CD4-positive, alpha-beta memory T cell (primary cell): ENCODE results near the gene CCDC158. TPM values are rescaled to one million over a fixed set of nuclear protein-coding genes. Genes with fewer than 3 reads are reported as not detected.
A peak's percentile ranks its signal among the peaks of the same experiment; 100 is the strongest.

Experiments
- CTCF ChIA-PET: fragments of 350-600 bp; sonication (Branson Sonifier 250); formaldehyde crosslinking; loops from one replicate; lab custom pipeline; 2021; ENCODE audit warnings: inconsistent platforms; ENCODE audit not compliant: partially characterized antibody; lab: Charles Lee
- POLR2A ChIA-PET: fragments of 350-600 bp; sonication (Branson Sonifier 250); formaldehyde crosslinking; loops from one replicate; lab custom pipeline; 2021; ENCODE audit not compliant: partially characterized antibody; lab: Charles Lee
- DNase-seq, 5 donors: peaks; one replicate each; pipeline versions ENCODE4 v3.0.0 to v3.0.0-alpha.2; 2020 to 2022; ENCODE audit warnings: mixed read lengths in 1 of 5
- H3K27ac ChIP-seq: one replicate; pipeline ENCODE4 v1.7.0; 2013; ENCODE audit warnings: low read depth, low read length
- H3K27me3 ChIP-seq: 2 replicates; pipeline ENCODE4 v1.7.0; 2013; ENCODE audit warnings: mild to moderate bottlenecking, low read length, moderate library complexity; ENCODE audit not compliant: insufficient read depth
- H3K36me3 ChIP-seq: 2 replicates; pipeline ENCODE4 v1.7.0; 2013; ENCODE audit warnings: mild to moderate bottlenecking, low read length, moderate library complexity; ENCODE audit not compliant: insufficient read depth
- H3K4me1 ChIP-seq: 2 replicates; pipeline ENCODE4 v1.7.0; 2013; ENCODE audit warnings: mild to moderate bottlenecking, low read length, moderate library complexity; ENCODE audit not compliant: insufficient read depth
- H3K4me3 ChIP-seq, 2 donors: one replicate each; pipeline ENCODE4 v1.7.0; 2013; ENCODE audit warnings: low read length in 2 of 2, mild to moderate bottlenecking in 1 of 2
- H3K9me3 ChIP-seq, 2 donors: one replicate each; pipeline ENCODE4 v1.7.0; 2013; ENCODE audit warnings: low read length in 2 of 2, control low read depth in 1 of 2; ENCODE audit not compliant: control insufficient read depth in 1 of 2
- H3K27ac Mint-ChIP-seq, 7 donors: one replicate each; pipeline ENCODE4 v1.8.0; 2020 to 2021; ENCODE audit warnings: mixed read lengths in 7 of 7, mild to moderate bottlenecking in 6 of 7, inconsistent platforms in 3 of 7, moderate library complexity in 3 of 7
- H3K27me3 Mint-ChIP-seq, 2 donors: one replicate each; pipeline ENCODE4 v1.8.0; 2020 to 2021; ENCODE audit warnings: mixed read lengths in 2 of 2
- H3K36me3 Mint-ChIP-seq, 2 donors: one replicate each; pipeline ENCODE4 v1.8.0; 2020 to 2021; ENCODE audit warnings: mixed read lengths in 2 of 2, inconsistent platforms in 1 of 2, mild to moderate bottlenecking in 1 of 2
- H3K4me1 Mint-ChIP-seq, 4 donors: one replicate each; pipeline ENCODE4 v1.8.0; 2020 to 2021; ENCODE audit warnings: mixed read lengths in 4 of 4, mild to moderate bottlenecking in 1 of 4
- H3K4me3 Mint-ChIP-seq, 8 donors: one replicate each; pipeline ENCODE4 v1.8.0; 2020 to 2021; ENCODE audit warnings: mixed read lengths in 8 of 8, mild to moderate bottlenecking in 7 of 8, moderate library complexity in 6 of 8, inconsistent platforms in 3 of 8
- H3K9me3 Mint-ChIP-seq, 8 donors: one replicate each; pipeline ENCODE4 v1.8.0; 2020 to 2021; ENCODE audit warnings: mixed read lengths in 8 of 8, mild to moderate bottlenecking in 5 of 8, inconsistent platforms in 3 of 8, moderate library complexity in 1 of 8
- intact Hi-C: fragments of 100-400 bp; cut with micrococcal nuclease; formaldehyde crosslinking; loops from one replicate; pipeline ENCODE4 v1.15.1; 2023
- polyA plus RNA-seq, 2 donors: library from polyadenylated mRNA; unstranded; fragments of 300-500 nt; fragmentation: Illumina TruSeq; gene quantifications; one replicate each; pipeline ENCODE4 v1.2.3, GENCODE V29; 2021
- total RNA-seq, 2 experiments: library from RNA; stranded (reverse); gene quantifications; one replicate each; pipeline ENCODE4 v1.2.3, GENCODE V29; 2021

The CCDC158 gene
- total and polyA plus RNA-seq, 4 experiments from 2014 or later: not detected

DNA sequence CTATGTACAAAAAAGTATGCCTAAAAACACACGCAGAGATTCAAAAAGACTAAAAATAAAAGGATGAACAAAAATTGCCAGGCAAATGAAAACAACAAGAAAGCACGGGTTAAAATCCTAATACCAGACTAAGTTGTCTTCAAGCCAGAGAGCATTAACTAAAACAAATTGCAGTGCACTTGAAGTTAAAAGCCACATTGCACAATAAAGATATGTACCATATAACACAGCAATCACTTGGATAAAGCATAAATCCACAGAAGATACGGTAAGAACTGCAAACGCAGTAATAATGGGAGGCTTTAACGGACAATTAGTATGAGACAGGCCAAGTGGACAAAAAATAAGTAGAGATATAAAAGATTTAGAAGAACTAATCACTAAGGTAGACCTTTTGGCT lies 14.9 kb downstream of the CCDC158 start:
- no peak overlapping the region for H3K4me3 Mint-ChIP-seq
- Histone ChIP-seq H3K36me3 (no peaks in the 10 kb centered on the region), H3K4me1 (no peaks in the 10 kb centered on the region), H3K9me3 (no peaks in the 10 kb centered on the region), H3K27ac (no peak overlapping the region), H3K27me3 (no peaks in the 10 kb centered on the region), H3K4me3 (no peak overlapping the region)
- no peak overlapping the region for H3K27ac Mint-ChIP-seq
- H3K36me3 Mint-ChIP-seq: no peaks in the 10 kb centered on the region
- H3K27me3 Mint-ChIP-seq: peaks cover 5 to 7% of the 10 kb centered on the region in 2 donors
- intact Hi-C loops: no loop called here
- DNase-seq: no peak
- ChIA-PET CTCF (no interaction called here), POLR2A (no interaction called here)
- peaks cover 0 to 5% (median 2%) of the 10 kb centered on the region in 4 donors for H3K4me1 Mint-ChIP-seq
- H3K9me3 Mint-ChIP-seq: peaks cover 0 to 2% (median 0%) of the 10 kb centered on the region in 8 donors

- Mint-ChIP-seq H3K27me3 (peaks cover 7 to 8% of the 10 kb centered on the region in 2 donors), H3K4me3 (no peak overlapping the region), H3K9me3 (peaks cover 2 to 7% (median 5%) of the 10 kb centered on the region in 8 donors), H3K4me1 (no peaks in the 10 kb centered on the region), H3K27ac (no peak overlapping the region), H3K36me3 (no peaks in the 10 kb centered on the region)
- H3K4me3 ChIP-seq: no peak overlapping the region
- H3K9me3 ChIP-seq: no peaks in the 10 kb centered on the region
- H3K27ac ChIP-seq: no peak overlapping the region
- DNase-seq: no peak
- H3K4me1 ChIP-seq: no peaks in the 10 kb centered on the region
- H3K27me3 ChIP-seq: no peaks in the 10 kb centered on the region
- no peaks in the 10 kb centered on the region for H3K36me3 ChIP-seq
- CTCF ChIA-PET: no interaction called here
- POLR2A ChIA-PET: no interaction called here
- intact Hi-C loops: no loop called here
These were observed 19.3 kb downstream of the CCDC158 start for GRCh38 chr4:76401654-76402053.

DNA sequence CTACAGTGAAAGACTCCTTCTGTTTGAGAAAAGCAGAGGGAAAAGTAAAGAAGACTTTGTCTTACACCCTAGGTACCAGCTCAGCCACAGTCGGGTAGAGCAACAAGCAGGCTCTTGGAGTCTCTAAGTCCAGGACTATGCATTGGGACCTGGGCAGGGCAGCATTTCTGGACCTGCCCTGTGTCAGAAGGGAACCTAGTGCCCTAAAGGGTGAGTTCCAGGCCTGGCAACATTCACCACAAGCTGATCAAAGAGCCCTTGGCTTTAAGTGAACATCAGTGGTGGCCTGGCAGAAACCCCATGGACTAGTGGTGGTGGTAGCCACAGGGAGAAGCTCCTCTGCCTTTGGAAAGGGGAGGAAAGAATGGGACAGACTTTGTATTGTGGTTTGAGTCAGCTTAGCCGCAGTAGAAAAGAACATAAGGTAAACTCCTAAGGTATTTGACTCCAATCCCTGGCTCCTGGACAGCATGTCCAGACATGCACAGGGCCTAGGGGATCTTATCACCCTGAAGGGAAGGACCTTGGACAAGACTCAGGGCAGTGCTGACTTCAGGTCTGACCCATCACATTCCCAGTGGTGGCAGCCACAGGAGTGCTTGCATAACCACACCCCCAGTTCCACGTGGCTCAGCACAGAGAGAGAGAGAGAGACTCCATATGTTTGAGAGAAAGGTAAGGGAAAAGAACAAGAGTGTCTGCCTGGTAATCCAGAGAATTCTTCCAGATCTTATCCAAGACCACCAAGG lies 32.6 kb downstream of the CCDC158 start:
- no peaks in the 10 kb centered on the region for H3K9me3 ChIP-seq
- no peaks in the 10 kb centered on the region for H3K36me3 ChIP-seq
- intact Hi-C loops: no loop called here
- H3K36me3 Mint-ChIP-seq: no peaks in the 10 kb centered on the region
- H3K27me3 Mint-ChIP-seq: peaks cover 19 to 22% of the 10 kb centered on the region in 2 donors
- peaks cover 6 to 26% (median 21%) of the 10 kb centered on the region in 8 donors for H3K9me3 Mint-ChIP-seq
- no peaks in the 10 kb centered on the region for H3K4me1 Mint-ChIP-seq
- DNase-seq: no peak
- CTCF ChIA-PET: interaction anchor here (0.7 to 2.1 kb wide), 2 partner anchors 11 to 22 kb away, joined by 3 to 11 read pairs; no protein-coding TSS in a partner anchor
- H3K27ac ChIP-seq: no peak overlapping the region
- H3K27me3 ChIP-seq: no peaks in the 10 kb centered on the region
- H3K4me3 Mint-ChIP-seq: no peak overlapping the region
- no peak overlapping the region for H3K4me3 ChIP-seq
- POLR2A ChIA-PET: no interaction called here
- no peaks in the 10 kb centered on the region for H3K4me1 ChIP-seq
- H3K27ac Mint-ChIP-seq: no peak overlapping the region

- H3K4me3 ChIP-seq: no peak overlapping the region
- no peak overlapping the region for H3K27ac ChIP-seq
- CTCF ChIA-PET: interaction anchor here (1.3 kb wide), 1 partner anchor 207 kb away, joined by 3 read pairs; no protein-coding TSS in a partner anchor
- H3K4me1 Mint-ChIP-seq: no peaks in the 10 kb centered on the region
- no peaks in the 10 kb centered on the region for H3K9me3 ChIP-seq
- no peaks in the 10 kb centered on the region for H3K4me1 ChIP-seq
- no peaks in the 10 kb centered on the region for H3K27me3 ChIP-seq
- H3K36me3 Mint-ChIP-seq: no peaks in the 10 kb centered on the region
- peaks cover 4 to 25% (median 19%) of the 10 kb centered on the region in 8 donors for H3K9me3 Mint-ChIP-seq
- no peak overlapping the region for H3K27ac Mint-ChIP-seq
- peaks cover 17 to 22% of the 10 kb centered on the region in 2 donors for H3K27me3 Mint-ChIP-seq
- intact Hi-C loops: no loop called here
- POLR2A ChIA-PET: no interaction called here
- H3K4me3 Mint-ChIP-seq: no peak overlapping the region
- no peaks in the 10 kb centered on the region for H3K36me3 ChIP-seq
- DNase-seq: no peak
These were observed 34.2 kb downstream of the CCDC158 start for GRCh38 chr4:76386566-76387305.

DNA sequence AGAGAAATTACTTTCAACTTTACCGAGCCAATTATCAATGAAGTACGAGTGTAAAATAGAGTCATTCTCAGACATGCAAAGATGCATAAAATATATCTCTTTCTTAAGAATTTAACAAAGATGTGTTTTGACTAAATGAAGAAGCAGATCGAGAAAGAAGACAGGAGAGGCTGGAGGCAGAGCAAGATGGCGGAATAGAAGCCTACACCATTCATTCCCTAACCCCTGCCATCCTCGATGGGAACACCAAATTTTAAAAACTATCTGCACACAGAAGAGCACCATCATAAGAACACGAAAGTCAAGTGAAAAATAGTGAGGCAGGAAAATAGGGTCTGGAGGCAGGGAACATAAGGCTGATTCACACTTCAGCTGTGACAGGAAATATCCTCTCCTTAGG lies 35.0 kb downstream of the CCDC158 start:
- Histone ChIP-seq H3K9me3 (no peaks in the 10 kb centered on the region), H3K27me3 (no peaks in the 10 kb centered on the region), H3K27ac (no peak overlapping the region), H3K4me1 (no peaks in the 10 kb centered on the region), H3K36me3 (no peaks in the 10 kb centered on the region), H3K4me3 (no peak overlapping the region)
- Mint-ChIP-seq H3K36me3 (no peaks in the 10 kb centered on the region), H3K9me3 (peaks cover 4 to 25% (median 18%) of the 10 kb centered on the region in 8 donors), H3K4me1 (no peaks in the 10 kb centered on the region), H3K4me3 (no peak overlapping the region), H3K27ac (peak overlapping the region in 1 of 7 donors; percentile 8), H3K27me3 (peaks cover 17 to 22% of the 10 kb centered on the region in 2 donors)
- ChIA-PET CTCF (no interaction called here), POLR2A (no interaction called here)
- intact Hi-C loops: no loop called here
- DNase-seq: no peak

DNA sequence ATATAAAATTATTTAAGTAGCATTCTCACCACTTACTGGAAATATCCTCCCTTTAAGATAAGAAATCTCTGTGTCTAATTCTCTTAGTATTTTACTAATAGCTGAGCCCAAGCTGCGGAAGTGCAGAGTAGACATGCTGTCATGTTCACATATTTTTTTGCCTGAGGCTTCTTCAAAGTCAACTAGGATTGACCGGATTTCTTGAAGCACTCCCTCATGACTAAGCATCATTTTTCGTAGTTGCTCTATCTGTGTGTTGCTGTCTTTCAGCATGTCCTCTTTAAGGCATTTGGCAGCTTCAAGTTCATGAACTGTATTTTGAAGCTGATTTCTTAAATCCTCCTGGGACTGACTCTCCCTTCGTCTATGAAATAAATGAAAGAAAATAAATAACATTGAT lies 36.9 kb downstream of the CCDC158 start:
- Histone ChIP-seq H3K9me3 (no peaks in the 10 kb centered on the region), H3K4me3 (no peak overlapping the region), H3K36me3 (no peaks in the 10 kb centered on the region), H3K27ac (no peak overlapping the region), H3K27me3 (no peaks in the 10 kb centered on the region), H3K4me1 (no peaks in the 10 kb centered on the region)
- H3K9me3 Mint-ChIP-seq: peaks cover 0 to 17% (median 8%) of the 10 kb centered on the region in 8 donors
- POLR2A ChIA-PET: no interaction called here
- intact Hi-C loops: no loop called here
- H3K27me3 Mint-ChIP-seq: peaks cover 9 to 19% of the 10 kb centered on the region in 2 donors
- H3K27ac Mint-ChIP-seq: no peak overlapping the region
- no peak for DNase-seq
- no peaks in the 10 kb centered on the region for H3K4me1 Mint-ChIP-seq
- CTCF ChIA-PET: interaction anchor here (1.1 kb wide), 2 partner anchors 9 to 204 kb away, joined by 3 to 4 read pairs; no protein-coding TSS in a partner anchor
- H3K4me3 Mint-ChIP-seq: no peak overlapping the region
- H3K36me3 Mint-ChIP-seq: peaks cover 0 to 4% of the 10 kb centered on the region in 2 donors

DNA sequence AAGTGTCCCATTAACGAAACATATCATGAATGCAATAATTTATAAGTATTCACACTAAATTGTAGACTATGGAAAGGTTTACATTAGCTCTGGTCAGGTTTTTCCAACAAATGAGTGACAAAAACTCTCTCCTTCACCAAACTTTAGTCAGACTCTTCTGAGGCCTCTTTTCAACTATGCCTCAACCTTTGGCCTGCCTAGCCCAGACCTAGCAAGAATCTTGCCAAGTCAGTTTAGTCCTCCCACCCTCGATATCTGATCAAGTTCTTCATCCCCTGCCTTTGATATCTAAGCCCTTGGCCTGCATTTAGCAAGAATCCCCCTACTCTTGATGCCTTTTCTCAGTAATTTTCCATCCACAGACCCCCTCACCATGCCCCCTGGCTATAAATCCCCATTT lies 37.9 kb downstream of the CCDC158 start:
- Mint-ChIP-seq H3K4me3 (peak overlapping the region in 1 of 8 donors; percentile 50), H3K36me3 (peaks cover 0 to 4% of the 10 kb centered on the region in 2 donors), H3K9me3 (peaks cover 0 to 10% (median under 1%) of the 10 kb centered on the region in 8 donors), H3K27me3 (peaks cover 7 to 17% of the 10 kb centered on the region in 2 donors), H3K4me1 (no peaks in the 10 kb centered on the region), H3K27ac (peak overlapping the region in 1 of 7 donors; percentile 29)
- Histone ChIP-seq H3K4me1 (no peaks in the 10 kb centered on the region), H3K27me3 (no peaks in the 10 kb centered on the region), H3K4me3 (no peak overlapping the region), H3K36me3 (no peaks in the 10 kb centered on the region), H3K9me3 (no peaks in the 10 kb centered on the region), H3K27ac (no peak overlapping the region)
- POLR2A ChIA-PET: no interaction called here
- intact Hi-C loops: no loop called here
- no peak for DNase-seq
- CTCF ChIA-PET: interaction anchor here (0.9 kb wide), 1 partner anchor 203 kb away, joined by 3 read pairs; no protein-coding TSS in a partner anchor
